Measurements from ENCODE around the gene CCDC159.
A peak's percentile ranks its signal among the peaks of the same experiment; 100 is the strongest.
"Not testable (repeated sequence)": the region's sequence is repeated elsewhere in the genome, so short reads cannot be mapped to it uniquely, and the experiment has no call there.

CCDC159 gene

DNA sequence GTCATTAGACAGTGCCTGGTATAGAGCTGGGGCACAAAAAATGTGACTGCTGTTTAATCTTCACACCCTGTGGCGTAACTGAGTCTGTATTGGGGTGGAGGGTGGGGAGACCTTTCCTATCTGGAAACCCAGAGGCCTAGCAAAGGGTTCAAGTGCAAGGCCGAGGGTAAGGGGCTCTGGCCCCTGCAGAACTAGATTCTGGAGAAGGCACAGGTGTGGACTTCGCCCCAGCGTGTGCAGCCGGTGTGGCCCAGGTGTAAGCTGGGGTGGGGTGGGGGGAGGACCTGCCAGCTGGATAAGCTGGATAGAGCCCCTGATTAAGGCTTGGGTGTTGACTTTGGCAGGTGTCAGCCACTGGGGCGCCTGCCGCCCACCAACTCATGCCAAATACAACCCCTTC is 8.2 kb upstream of the CCDC159 start:
- no peak for DNase-seq (ENCODE audit: low spot score)

DNA sequence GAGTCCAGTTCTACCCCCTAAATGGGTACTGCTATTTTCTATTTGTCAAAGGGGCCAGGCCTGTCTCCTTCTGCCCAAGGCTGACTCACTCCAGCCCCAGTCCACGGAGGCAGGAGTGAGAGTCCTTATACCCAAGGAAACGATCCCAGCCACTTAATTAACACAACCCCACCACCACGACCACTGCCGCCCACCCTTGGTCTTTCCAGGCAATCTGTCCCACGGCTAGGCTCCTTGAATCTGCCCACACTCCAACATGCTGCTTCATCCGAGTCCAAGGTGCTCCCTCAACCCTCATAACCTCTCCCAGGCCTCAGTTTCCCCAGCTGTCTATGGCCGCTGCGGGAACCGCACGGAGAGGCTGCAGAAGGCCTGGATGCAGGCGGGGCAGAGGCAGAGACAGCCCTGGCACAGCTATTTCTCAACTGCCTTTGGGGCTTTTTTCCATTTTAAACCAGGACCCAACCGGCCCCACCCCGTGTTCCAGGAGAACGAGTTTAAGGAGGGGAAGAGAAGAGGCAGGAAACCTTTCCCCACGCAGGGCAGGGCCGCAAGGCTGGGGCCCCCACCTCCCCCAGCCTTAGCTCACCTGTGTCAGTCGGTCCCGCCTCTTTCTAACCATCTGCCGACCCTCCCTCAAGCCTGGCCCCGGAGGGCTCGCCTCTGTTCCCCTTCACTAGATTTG is 7.6 kb upstream of the CCDC159 start:
- no peak for DNase-seq (ENCODE audit: low spot score)

- peak; percentile 67 for DNase-seq (ENCODE audit: low spot score)
Measured at GRCh38 chr19:11339254-11340098, 6.8 kb upstream of the CCDC159 start, which contains the start of gene RAB3D. Gene RAB3D, minus strand, starts transcription at chr19:11339657. Its CDS starts 2,258 bp downstream, at chr19:11337399.

GRCh38 chr19:11340099-11340467 is 6.2 kb upstream of the CCDC159 start:
- DNase-seq (ENCODE audit: low spot score), result not testable (repeated sequence)

DNA sequence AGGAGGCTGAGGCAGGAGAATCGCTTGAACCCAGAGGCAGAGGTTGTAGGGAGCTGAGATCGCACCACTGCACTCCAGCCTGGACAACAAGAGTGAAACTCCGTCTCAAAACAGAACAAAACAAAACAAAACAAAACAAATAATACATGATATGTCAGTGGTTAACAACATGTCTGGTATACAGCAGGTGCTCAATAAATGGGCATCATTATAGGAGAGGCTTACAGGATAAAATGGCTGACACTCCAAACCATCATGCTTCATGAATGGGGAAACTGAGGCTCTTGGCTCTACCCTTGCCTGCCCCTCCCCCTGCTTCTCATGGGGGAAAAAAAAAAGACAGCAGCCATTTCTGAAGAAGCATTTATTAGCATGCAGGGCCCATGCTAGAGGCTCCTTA is 3.9 kb upstream of the CCDC159 start:
- no peak for DNase-seq (ENCODE audit: low spot score)

DNA sequence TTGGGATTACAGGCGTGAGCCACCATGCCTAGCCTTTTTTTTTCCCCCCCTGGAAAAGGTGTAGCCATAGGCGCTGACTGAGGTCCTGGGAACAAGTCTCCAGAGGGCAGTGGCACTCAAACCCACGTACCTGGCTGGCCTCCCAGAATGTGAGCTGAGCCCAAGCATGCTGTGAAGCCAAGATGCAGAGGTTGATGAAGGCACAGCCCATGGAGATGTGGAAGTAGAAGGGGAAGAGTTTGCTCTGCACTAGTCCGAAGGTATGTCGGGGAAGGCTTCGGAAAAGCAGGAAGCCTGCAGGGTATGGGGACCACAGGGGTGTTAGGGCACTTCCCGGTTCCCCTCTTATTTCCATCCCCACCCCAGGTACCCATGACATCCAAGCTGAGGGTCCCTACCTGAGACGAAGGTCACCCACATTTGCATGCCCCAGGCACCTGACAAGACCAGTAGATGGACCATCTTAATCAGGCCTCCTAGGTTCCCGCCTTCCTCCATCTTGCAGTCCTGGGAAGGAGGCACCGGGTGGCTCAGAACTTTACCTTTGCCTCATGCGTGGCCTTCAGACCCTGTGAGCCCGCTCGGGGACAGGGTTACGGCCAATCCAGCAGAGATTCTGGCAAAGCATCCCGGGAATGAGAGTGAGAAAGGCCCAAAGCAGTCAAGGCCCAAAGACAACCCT is 1.1 kb upstream of the CCDC159 start:
- no peak for DNase-seq (ENCODE audit: low spot score)

DNA sequence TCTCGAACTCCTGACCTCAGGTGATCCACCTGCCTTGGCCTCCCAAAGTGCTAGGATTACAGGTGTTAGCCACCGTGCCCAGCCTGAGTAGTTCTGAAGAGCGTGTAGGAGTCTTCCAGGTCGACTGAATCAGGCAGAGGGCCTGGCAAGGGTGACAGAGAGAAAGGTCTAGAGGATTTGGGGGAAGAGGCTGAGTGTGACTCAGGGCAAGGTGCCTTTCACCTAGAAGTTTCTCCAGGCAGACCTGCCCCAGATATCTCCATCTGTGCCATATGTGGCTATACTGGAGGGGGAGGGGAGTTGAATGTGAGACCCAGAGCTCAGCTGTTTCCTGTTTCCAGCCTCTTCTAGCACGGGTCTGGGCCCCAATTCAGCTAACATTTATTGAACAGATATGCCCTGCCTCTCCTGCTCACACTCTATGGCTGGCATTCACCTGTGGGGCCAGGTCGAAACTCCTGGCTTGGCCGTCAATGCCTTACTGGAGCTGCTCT is 1.3 kb downstream of the CCDC159 start:
- DNase-seq (ENCODE audit: low spot score), result no peak

GRCh38 chr19:11349171-11349570 is 2.9 kb downstream of the CCDC159 start:
- DNase-seq (ENCODE audit: low spot score), result no peak

GRCh38 chr19:11354102-11354501 is 7.8 kb downstream of the CCDC159 start:
- not testable (repeated sequence) for DNase-seq (ENCODE audit: low spot score)

GRCh38 chr19:11355160-11356073 is 9.1 kb downstream of the CCDC159 start, which contains the start of gene PLPPR2:
Gene PLPPR2, plus strand, starts transcription at chr19:11355432. Its CDS starts 2,242 bp downstream, at chr19:11357674.
- peak; percentile 85 for DNase-seq (ENCODE audit: low spot score)

DNA sequence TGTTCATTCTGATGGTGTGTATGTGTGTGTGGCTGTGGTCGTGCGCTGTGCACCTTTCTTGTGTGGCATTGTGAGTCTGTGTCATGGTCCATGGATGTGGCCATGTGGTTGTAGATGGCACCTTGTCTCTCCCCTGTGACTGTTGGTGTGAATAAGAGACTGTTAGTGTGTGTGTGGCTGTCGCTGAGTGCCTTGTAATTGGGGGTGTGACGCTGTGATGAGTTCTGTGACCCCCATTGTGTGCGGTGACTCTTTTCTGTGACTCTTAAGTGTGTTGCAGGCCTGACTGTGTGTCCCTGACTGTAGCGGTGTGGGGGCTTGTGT is 9.7 kb downstream of the CCDC159 start:
- no peak for DNase-seq (ENCODE audit: low spot score)

- DNase-seq (ENCODE audit: low spot score), result no peak
Measured at GRCh38 chr19:11356676-11357550, 10.6 kb downstream of the CCDC159 start.

- no peak for DNase-seq (ENCODE audit: low spot score)
Measured at GRCh38 chr19:11359421-11359820, 13.1 kb downstream of the CCDC159 start.

DNA sequence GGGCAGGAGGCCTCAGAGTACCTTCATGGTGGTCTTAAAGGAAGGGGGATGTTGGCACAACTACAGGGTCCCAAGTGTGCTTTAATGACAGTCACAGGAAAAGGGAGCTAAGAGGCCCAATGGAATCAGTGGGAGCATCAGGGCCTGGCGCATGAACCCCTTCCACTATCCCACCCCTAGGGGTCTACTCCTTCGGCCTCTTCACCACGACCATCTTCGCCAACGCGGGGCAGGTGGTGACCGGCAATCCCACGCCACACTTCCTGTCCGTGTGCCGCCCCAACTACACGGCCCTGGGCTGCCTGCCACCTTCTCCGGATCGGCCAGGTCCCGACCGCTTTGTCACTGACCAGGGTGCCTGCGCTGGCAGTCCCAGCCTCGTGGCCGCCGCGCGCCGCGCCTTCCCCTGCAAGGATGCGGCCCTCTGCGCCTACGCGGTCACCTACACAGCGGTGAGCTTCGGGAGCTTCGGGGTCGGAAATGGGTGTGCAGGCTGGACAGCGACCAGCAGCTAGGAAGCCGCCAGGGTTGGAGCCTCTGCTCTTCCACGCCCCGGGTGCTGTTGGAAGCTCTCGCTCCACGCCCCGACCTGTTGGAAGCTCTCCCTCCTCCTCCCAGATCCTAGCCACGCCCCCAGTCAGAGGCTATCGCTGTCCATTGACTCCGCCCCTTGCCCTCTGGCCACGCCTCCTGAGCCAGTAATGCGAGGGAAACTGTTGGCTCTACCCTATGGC is 14.9 kb downstream of the CCDC159 start:
- DNase-seq (ENCODE audit: low spot score), result no peak

GRCh38 chr19:11361771-11362731 is 15.7 kb downstream of the CCDC159 start:
- DNase-seq (ENCODE audit: low spot score), result no peak

GRCh38 chr19:11363881-11364280 is 17.6 kb downstream of the CCDC159 start:
- no peak for DNase-seq (ENCODE audit: low spot score)

DNA sequence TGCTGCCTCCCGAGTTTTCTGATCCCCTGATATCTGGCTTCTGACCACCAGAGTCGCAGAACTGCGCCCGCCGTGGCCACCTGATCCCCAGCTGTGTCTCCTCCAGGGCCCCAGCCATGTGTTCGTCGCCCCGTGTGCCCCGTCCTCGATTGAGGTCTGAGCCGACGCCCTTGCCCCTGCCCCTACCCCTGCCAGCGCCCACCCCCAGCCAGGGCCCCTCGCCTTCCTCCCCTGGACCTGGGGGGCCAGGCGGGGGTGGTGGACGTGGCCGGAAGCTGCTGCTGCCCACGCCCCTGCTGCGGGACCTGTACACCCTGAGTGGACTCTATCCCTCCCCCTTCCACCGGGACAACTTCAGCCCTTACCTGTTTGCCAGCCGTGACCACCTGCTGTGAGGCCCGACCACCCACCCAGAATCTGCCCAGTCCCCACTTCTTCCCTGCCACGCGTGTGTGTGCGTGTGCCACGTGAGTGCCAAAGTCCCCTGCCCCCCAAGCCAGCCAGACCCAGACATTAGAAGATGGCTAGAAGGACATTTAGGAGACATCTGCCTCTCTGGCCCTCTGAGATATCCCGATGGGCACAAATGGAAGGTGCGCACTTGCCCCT is 18.1 kb downstream of the CCDC159 start:
- DNase-seq (ENCODE audit: low spot score), result no peak

GRCh38 chr19:11364935-11365334 is 18.6 kb downstream of the CCDC159 start:
- no peak for DNase-seq (ENCODE audit: low spot score)
